Ovary (tissue), 3 donors: ENCODE results near the gene SSR1.

ENCODE experiments used
- CTCF ChIP-seq, 3 donors: fragments of 450-650 bp in 2 of 3; fragments of 200-600 bp in 1 of 3; IDR thresholded peaks; one replicate each; pipeline versions ENCODE4 v1.5.1 to v1.8.0; 2016 to 2022; ENCODE audit warnings: antibody characterized with exemption in 3 of 3, mild to moderate bottlenecking in 1 of 3
- EP300 ChIP-seq: sonication (generic); formaldehyde crosslinking; IDR thresholded peaks from one replicate; pipeline ENCODE4 v1.6.1; 2017; ENCODE audit warnings: antibody characterized with exemption
- POLR2A ChIP-seq: fragments of 450-650 bp; IDR thresholded peaks from one replicate; pipeline ENCODE4 v1.6.1; 2017; ENCODE audit warnings: antibody characterized with exemption, mild to moderate bottlenecking, moderate library complexity
- donor health status: DM: no; HTN: no; CAD: no.

- TF ChIP-seq POLR2A (no peak), CTCF (IDR thresholded peaks at IDR 0.05) (no peak), EP300 (no peak)
These were observed 42.4 kb downstream of the SSR1 start for GRCh38 chr6:7270320-7271204.
